Keratinocyte (primary cell): ENCODE measurements around the gene IDH3B. TPM values are rescaled to one million over a fixed set of nuclear protein-coding genes. Genes with fewer than 3 reads are reported as not detected.

Source experiments
- DNase-seq: peaks from one replicate; pipeline ENCODE4 v3.0.0-alpha.2; 2011; ENCODE audit warnings: low read depth, missing footprints, low spot score
- FAIRE-seq: peaks from 2 replicates; lab custom pipeline; 2011; peaks lifted over from hg19 to GRCh38; lab: Jason Lieb, UNC
- H2AFZ ChIP-seq: 2 replicates; pipeline ENCODE4 v1.6.0; 2012; ENCODE audit warnings: low read length, control low read depth, inconsistent platforms; ENCODE audit not compliant: control insufficient read depth
- H3K27ac ChIP-seq: 2 replicates; pipeline ENCODE4 v1.5.1; 2011; ENCODE audit warnings: low read length; ENCODE audit not compliant: control insufficient read depth, insufficient read depth
- H3K27me3 ChIP-seq: 3 replicates; pipeline ENCODE4 v1.6.0; 2011; ENCODE audit warnings: low read length; ENCODE audit not compliant: control insufficient read depth, insufficient read depth; ENCODE audit errors: extremely low read depth
- H3K36me3 ChIP-seq, 2 experiments: 2 replicates in 1 of 2; 3 replicates in 1 of 2; pipeline ENCODE4 v1.5.1; 2011; ENCODE audit warnings: low read length in 2 of 2, mild to moderate bottlenecking in 1 of 2; ENCODE audit not compliant: control insufficient read depth in 2 of 2, insufficient read depth in 2 of 2; ENCODE audit errors: extremely low read depth in 1 of 2
- H3K4me1 ChIP-seq: 3 replicates; pipeline ENCODE4 v1.5.1; 2011; ENCODE audit warnings: low read length; ENCODE audit not compliant: control insufficient read depth, insufficient read depth; ENCODE audit errors: extremely low read depth
- H3K4me2 ChIP-seq: 3 replicates; pipeline ENCODE4 v1.6.0; 2011; ENCODE audit warnings: low read depth, low read length; ENCODE audit not compliant: control insufficient read depth, insufficient read depth; ENCODE audit errors: extremely low read depth
- H3K4me3 ChIP-seq, 3 experiments: fragments of 200-600 bp in 1 of 3; sonication (generic) in 1 of 3; 2 replicates in 2 of 3; 3 replicates in 1 of 3; pipeline ENCODE4 v1.5.1; 2011 to 2016; ENCODE audit warnings: low read length in 3 of 3, mild to moderate bottlenecking in 3 of 3, control low read depth in 2 of 3, inconsistent platforms in 1 of 3, low read depth in 1 of 3, mixed read lengths in 1 of 3, mixed run types in 1 of 3, moderate library complexity in 1 of 3; ENCODE audit not compliant: control insufficient read depth in 2 of 3, insufficient read depth in 2 of 3; ENCODE audit errors: extremely low read depth in 1 of 3
- H3K79me2 ChIP-seq: 2 replicates; pipeline ENCODE4 v1.6.0; 2012; ENCODE audit warnings: low read length; ENCODE audit not compliant: control insufficient read depth, insufficient read depth
- H3K9ac ChIP-seq: 3 replicates; pipeline ENCODE4 v1.6.0; 2011; ENCODE audit warnings: low read length; ENCODE audit not compliant: control insufficient read depth, insufficient read depth; ENCODE audit errors: extremely low read depth
- H3K9me1 ChIP-seq: 3 replicates; pipeline ENCODE4 v1.6.0; 2011; ENCODE audit warnings: low read length; ENCODE audit not compliant: control insufficient read depth, insufficient read depth; ENCODE audit errors: extremely low read depth
- H3K9me3 ChIP-seq: 2 replicates; pipeline ENCODE4 v1.5.1; 2012; ENCODE audit warnings: low read depth, low read length; ENCODE audit not compliant: control insufficient read depth
- H4K20me1 ChIP-seq: 3 replicates; pipeline ENCODE4 v1.6.0; 2011; ENCODE audit warnings: low read length; ENCODE audit not compliant: control insufficient read depth, insufficient read depth; ENCODE audit errors: extremely low read depth
- EZH2 ChIP-seq: IDR thresholded peaks from one replicate; pipeline ENCODE4 v1.6.1; 2012; ENCODE audit warnings: inconsistent platforms, mild to moderate bottlenecking, low read length, moderate library complexity
- dilution Hi-C: fragments of 300-500 bp; cut with MboI; formaldehyde crosslinking; loops from one replicate; pipeline ENCODE4 v1.7.0; 2020; ENCODE audit warnings: low sequenced_read_pairs; ENCODE audit not compliant: extremely low pct_ligation_motif_present
- polyA plus RNA-seq, 5 experiments: library from polyadenylated mRNA; depleted of rRNA in 3 of 5; stranded (reverse) in 3 of 5; stranded (forward) in 1 of 5; unstranded in 1 of 5; fragments of >200 nt; gene quantifications; 1 replicate in 1 of 5; 2 replicates in 3 of 5; 3 replicates in 1 of 5; pipeline versions ENCODE4 v1.2.1 to v1.2.3, GENCODE V29; 2011 to 2012; ENCODE audit warnings: missing spikeins in 2 of 5, low read depth in 1 of 5, low replicate concordance in 1 of 5
- TF ChIP-seq, protein P1 (sequence below), 3 experiments: IDR thresholded peaks in 1 of 3; conservative IDR thresholded peaks in 1 of 3; optimal IDR thresholded peaks in 1 of 3; 2 replicates in 2 of 3; 3 replicates in 1 of 3; pipeline versions ENCODE3 to v1.5.1; 2011; ENCODE audit warnings: low read length in 3 of 3, mild to moderate bottlenecking in 3 of 3, moderate library complexity in 2 of 3, control low read depth in 1 of 3, inconsistent platforms in 1 of 3; ENCODE audit not compliant: insufficient read depth in 2 of 3; ENCODE audit errors: extremely low read depth in 1 of 3

The IDH3B gene
- polyA plus RNA-seq, 1 donor (not counting 4 experiments of a cell fraction or from before 2014, with no cell fraction given): 131 TPM

DNA sequence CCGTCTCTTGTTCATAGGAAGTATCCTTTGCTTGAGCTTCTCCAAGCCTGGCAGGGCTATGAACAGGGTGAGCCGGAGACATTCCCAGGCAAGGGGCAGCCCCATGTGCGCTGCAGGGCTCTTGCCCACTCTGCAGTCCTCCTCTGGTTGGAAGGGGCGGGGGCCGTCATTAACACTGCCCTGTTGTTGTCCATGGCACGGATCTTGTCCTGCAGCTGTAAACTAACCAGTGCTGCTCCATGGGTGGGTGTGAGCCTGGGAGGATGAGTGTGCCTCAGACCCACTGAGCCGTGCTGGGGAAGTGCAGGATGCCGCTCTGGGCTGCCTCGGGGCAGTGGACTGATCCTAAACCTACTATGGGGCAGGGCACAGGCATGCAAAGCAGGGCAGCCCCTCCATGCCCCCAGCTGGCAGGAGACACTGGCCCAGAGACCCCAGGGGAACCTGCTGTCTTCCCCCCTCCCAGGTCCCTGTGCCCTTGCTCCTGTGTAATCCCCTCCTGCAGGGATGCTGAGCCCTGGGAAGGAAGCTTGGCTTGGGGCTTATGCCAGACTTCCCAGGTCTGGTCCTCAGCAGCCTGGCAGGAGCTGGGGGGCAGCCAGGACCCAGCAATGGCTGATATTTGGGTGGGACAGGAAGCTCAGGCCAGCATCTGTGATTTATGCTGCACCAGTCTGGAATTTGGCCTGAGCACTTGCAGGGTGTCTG lies 37.1 kb upstream of the IDH3B start:
- H3K9me3 ChIP-seq: no peaks in the 10 kb centered on the region
- no peak for TF ChIP-seq EZH2
- TF ChIP-seq, protein P1, sequence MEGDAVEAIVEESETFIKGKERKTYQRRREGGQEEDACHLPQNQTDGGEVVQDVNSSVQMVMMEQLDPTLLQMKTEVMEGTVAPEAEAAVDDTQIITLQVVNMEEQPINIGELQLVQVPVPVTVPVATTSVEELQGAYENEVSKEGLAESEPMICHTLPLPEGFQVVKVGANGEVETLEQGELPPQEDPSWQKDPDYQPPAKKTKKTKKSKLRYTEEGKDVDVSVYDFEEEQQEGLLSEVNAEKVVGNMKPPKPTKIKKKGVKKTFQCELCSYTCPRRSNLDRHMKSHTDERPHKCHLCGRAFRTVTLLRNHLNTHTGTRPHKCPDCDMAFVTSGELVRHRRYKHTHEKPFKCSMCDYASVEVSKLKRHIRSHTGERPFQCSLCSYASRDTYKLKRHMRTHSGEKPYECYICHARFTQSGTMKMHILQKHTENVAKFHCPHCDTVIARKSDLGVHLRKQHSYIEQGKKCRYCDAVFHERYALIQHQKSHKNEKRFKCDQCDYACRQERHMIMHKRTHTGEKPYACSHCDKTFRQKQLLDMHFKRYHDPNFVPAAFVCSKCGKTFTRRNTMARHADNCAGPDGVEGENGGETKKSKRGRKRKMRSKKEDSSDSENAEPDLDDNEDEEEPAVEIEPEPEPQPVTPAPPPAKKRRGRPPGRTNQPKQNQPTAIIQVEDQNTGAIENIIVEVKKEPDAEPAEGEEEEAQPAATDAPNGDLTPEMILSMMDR (optimal IDR thresholded peaks at IDR 0.05 in 1 of 3, IDR thresholded peaks at IDR 0.05 in 1 of 3, conservative IDR thresholded peaks at IDR 0.05 in 1 of 3; ENCODE audit: extremely low read depth in 1 of 3, insufficient read depth in 2 of 3, low read length in 3 of 3): no peak
- FAIRE-seq: no peak
- peaks cover 2% of the 10 kb centered on the region for H4K20me1 ChIP-seq
- no peaks in the 10 kb centered on the region for H3K4me1 ChIP-seq
- H3K27ac ChIP-seq: no peak overlapping the region
- H3K36me3 ChIP-seq: no peaks in the 10 kb centered on the region
- DNase-seq: no peak
- H3K4me3 ChIP-seq: no peak overlapping the region
- H3K79me2 ChIP-seq: no peaks in the 10 kb centered on the region
- H3K9ac ChIP-seq: no peak overlapping the region
- no peak overlapping the region for H3K4me2 ChIP-seq
- H3K27me3 ChIP-seq: peaks cover 38% of the 10 kb centered on the region
- no peak overlapping the region for H2AFZ ChIP-seq
- no peaks in the 10 kb centered on the region for H3K9me1 ChIP-seq
- dilution Hi-C loops: no loop called here

DNA sequence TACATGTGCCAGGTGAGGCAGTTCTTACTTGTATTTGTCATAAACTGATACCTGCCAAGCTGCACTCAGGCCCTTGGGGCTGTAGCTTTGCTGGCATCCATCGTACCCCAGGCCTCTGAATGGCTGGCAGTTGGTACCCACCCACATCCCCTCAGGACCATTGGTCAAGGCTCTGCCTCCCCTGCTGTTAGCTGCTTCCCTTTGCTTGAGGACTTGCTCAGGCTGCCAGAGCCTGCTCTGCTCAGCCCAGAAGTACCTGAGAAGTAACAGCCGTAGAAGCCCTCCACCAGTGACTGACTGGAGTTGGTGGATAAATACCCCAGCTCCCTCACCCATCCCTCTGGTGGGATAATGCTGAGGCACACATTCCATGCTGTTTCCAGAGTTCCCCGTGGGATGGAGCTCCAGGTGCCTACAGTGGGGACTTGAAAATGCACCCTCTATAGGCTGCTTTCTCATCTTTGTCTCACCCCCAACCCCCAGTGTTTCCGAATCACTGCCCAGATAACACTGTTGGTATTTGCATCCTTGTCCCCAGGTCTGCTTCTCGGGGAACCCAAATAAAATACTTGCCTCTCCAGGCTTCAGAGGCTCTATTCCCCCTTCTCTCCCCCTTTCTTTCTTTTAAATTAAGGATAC lies 35.9 kb upstream of the IDH3B start:
- H3K79me2 ChIP-seq: no peaks in the 10 kb centered on the region
- H3K4me1 ChIP-seq: no peaks in the 10 kb centered on the region
- FAIRE-seq (no peak), DNase-seq (no peak)
- H3K9ac ChIP-seq: no peak overlapping the region
- no peak for TF ChIP-seq EZH2
- TF ChIP-seq, protein P1 (optimal IDR thresholded peaks at IDR 0.05 in 1 of 3, IDR thresholded peaks at IDR 0.05 in 1 of 3, conservative IDR thresholded peaks at IDR 0.05 in 1 of 3; ENCODE audit: extremely low read depth in 1 of 3, insufficient read depth in 2 of 3, low read length in 3 of 3): no peak
- no peak overlapping the region for H3K27ac ChIP-seq
- H3K4me2 ChIP-seq: no peak overlapping the region
- no peaks in the 10 kb centered on the region for H3K36me3 ChIP-seq
- no peak overlapping the region for H2AFZ ChIP-seq
- no peak overlapping the region for H3K4me3 ChIP-seq
- dilution Hi-C loops: no loop called here
- no peaks in the 10 kb centered on the region for H3K9me3 ChIP-seq
- no peaks in the 10 kb centered on the region for H4K20me1 ChIP-seq
- H3K9me1 ChIP-seq: no peaks in the 10 kb centered on the region
- H3K27me3 ChIP-seq: peaks cover 48% of the 10 kb centered on the region
